ENCODE data around the gene KIAA0753.

Gene KIAA0753

GRCh38 chr17:6632530-6632929, 8.0 kb downstream of the KIAA0753 start:
- Histone ChIP-seq H2AFZ (ENCODE audit: low read depth, low read length) (no peak overlapping the region), H3K79me2 (ENCODE audit: low read length) (no peaks in the 10 kb centered on the region), H3K4me2 (ENCODE audit: low read length) (no peak overlapping the region), H3K27ac (ENCODE audit: low read length) (no peak overlapping the region), H3K9ac (ENCODE audit: low read length) (no peak overlapping the region), H4K20me1 (ENCODE audit: insufficient read depth, low read length) (no peaks in the 10 kb centered on the region), H3K9me3 (ENCODE audit: insufficient read depth, low read length) (no peaks in the 10 kb centered on the region), H3K4me3 (ENCODE audit: low read length) (no peak overlapping the region), H3K36me3 (replicated peaks; ENCODE audit: low read depth, low read length) (peaks cover 5% of the 10 kb centered on the region), H3K27me3 (ENCODE audit: low read depth, low read length) (no peaks in the 10 kb centered on the region), H3K4me1 (ENCODE audit: low read length) (no peaks in the 10 kb centered on the region)
- no peak for TF ChIP-seq EZH2phosphoT487 (IDR thresholded peaks at IDR 0.05; ENCODE audit: low read depth)
- TF ChIP-seq, protein P1, sequence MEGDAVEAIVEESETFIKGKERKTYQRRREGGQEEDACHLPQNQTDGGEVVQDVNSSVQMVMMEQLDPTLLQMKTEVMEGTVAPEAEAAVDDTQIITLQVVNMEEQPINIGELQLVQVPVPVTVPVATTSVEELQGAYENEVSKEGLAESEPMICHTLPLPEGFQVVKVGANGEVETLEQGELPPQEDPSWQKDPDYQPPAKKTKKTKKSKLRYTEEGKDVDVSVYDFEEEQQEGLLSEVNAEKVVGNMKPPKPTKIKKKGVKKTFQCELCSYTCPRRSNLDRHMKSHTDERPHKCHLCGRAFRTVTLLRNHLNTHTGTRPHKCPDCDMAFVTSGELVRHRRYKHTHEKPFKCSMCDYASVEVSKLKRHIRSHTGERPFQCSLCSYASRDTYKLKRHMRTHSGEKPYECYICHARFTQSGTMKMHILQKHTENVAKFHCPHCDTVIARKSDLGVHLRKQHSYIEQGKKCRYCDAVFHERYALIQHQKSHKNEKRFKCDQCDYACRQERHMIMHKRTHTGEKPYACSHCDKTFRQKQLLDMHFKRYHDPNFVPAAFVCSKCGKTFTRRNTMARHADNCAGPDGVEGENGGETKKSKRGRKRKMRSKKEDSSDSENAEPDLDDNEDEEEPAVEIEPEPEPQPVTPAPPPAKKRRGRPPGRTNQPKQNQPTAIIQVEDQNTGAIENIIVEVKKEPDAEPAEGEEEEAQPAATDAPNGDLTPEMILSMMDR (IDR thresholded peaks at IDR 0.05; ENCODE audit: low read depth, low read length): no peak

- Histone ChIP-seq H3K27me3 (ENCODE audit: low read depth, low read length) (no peaks in the 10 kb centered on the region), H3K9ac (ENCODE audit: low read length) (no peak overlapping the region), H3K9me3 (ENCODE audit: insufficient read depth, low read length) (no peaks in the 10 kb centered on the region), H3K36me3 (replicated peaks; ENCODE audit: low read depth, low read length) (peaks cover 5% of the 10 kb centered on the region), H4K20me1 (ENCODE audit: insufficient read depth, low read length) (no peaks in the 10 kb centered on the region), H3K4me1 (ENCODE audit: low read length) (no peaks in the 10 kb centered on the region), H3K4me2 (ENCODE audit: low read length) (no peak overlapping the region), H3K4me3 (ENCODE audit: low read length) (no peak overlapping the region), H3K27ac (ENCODE audit: low read length) (no peak overlapping the region), H2AFZ (ENCODE audit: low read depth, low read length) (no peak overlapping the region), H3K79me2 (ENCODE audit: low read length) (no peaks in the 10 kb centered on the region)
- TF ChIP-seq, protein P1 (IDR thresholded peaks at IDR 0.05; ENCODE audit: low read depth, low read length): no peak
- TF ChIP-seq EZH2phosphoT487 (IDR thresholded peaks at IDR 0.05; ENCODE audit: low read depth): no peak
Measured at GRCh38 chr17:6630390-6630789, 10.1 kb downstream of the KIAA0753 start.

GRCh38 chr17:6627019-6627418, 13.5 kb downstream of the KIAA0753 start:
- no peaks in the 10 kb centered on the region for H4K20me1 ChIP-seq (ENCODE audit: insufficient read depth, low read length)
- H3K9ac ChIP-seq (ENCODE audit: low read length): no peak overlapping the region
- H3K27me3 ChIP-seq (ENCODE audit: low read depth, low read length): no peaks in the 10 kb centered on the region
- no peak overlapping the region for H2AFZ ChIP-seq (ENCODE audit: low read depth, low read length)
- H3K79me2 ChIP-seq (ENCODE audit: low read length): no peaks in the 10 kb centered on the region
- no peaks in the 10 kb centered on the region for H3K36me3 ChIP-seq (replicated peaks; ENCODE audit: low read depth, low read length)
- H3K9me3 ChIP-seq (ENCODE audit: insufficient read depth, low read length): no peaks in the 10 kb centered on the region
- H3K27ac ChIP-seq (ENCODE audit: low read length): no peak overlapping the region
- H3K4me1 ChIP-seq (ENCODE audit: low read length): no peaks in the 10 kb centered on the region
- no peak overlapping the region for H3K4me2 ChIP-seq (ENCODE audit: low read length)
- TF ChIP-seq, protein P1 (IDR thresholded peaks at IDR 0.05; ENCODE audit: low read depth, low read length): no peak
- TF ChIP-seq EZH2phosphoT487 (IDR thresholded peaks at IDR 0.05; ENCODE audit: low read depth): no peak
- H3K4me3 ChIP-seq (ENCODE audit: low read length): no peak overlapping the region

DNA sequence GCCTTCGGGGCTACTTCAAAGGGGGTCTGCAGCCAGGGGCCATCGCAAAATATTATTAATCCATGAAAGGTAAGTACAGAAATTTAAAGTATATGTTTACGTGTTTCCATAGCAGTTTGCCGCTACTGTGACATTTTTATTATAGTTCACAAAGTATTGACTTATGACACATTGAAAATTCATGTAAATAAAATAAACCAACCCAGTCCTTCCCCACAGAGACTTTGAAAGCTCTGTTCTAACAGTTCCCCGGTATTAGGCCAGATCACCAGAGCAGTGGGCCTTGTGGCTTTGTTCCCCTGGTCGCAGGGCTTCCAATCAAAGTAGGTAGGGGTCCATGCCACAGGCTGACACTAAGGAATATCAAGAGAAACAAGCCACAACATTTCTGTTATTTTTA, 13.9 kb downstream of the KIAA0753 start:
- H3K4me1 ChIP-seq (ENCODE audit: low read length): no peaks in the 10 kb centered on the region
- H3K27ac ChIP-seq (ENCODE audit: low read length): no peak overlapping the region
- H3K27me3 ChIP-seq (ENCODE audit: low read depth, low read length): no peaks in the 10 kb centered on the region
- no peak overlapping the region for H3K4me3 ChIP-seq (ENCODE audit: low read length)
- no peak overlapping the region for H3K4me2 ChIP-seq (ENCODE audit: low read length)
- no peak for TF ChIP-seq EZH2phosphoT487 (IDR thresholded peaks at IDR 0.05; ENCODE audit: low read depth)
- TF ChIP-seq, protein P1 (IDR thresholded peaks at IDR 0.05; ENCODE audit: low read depth, low read length): no peak
- H3K9ac ChIP-seq (ENCODE audit: low read length): no peak overlapping the region
- H4K20me1 ChIP-seq (ENCODE audit: insufficient read depth, low read length): no peaks in the 10 kb centered on the region
- no peaks in the 10 kb centered on the region for H3K79me2 ChIP-seq (ENCODE audit: low read length)
- no peaks in the 10 kb centered on the region for H3K36me3 ChIP-seq (replicated peaks; ENCODE audit: low read depth, low read length)
- no peaks in the 10 kb centered on the region for H3K9me3 ChIP-seq (ENCODE audit: insufficient read depth, low read length)
- H2AFZ ChIP-seq (ENCODE audit: low read depth, low read length): no peak overlapping the region
